ENCODE results near the gene GDPD3.

Gene GDPD3

DNA sequence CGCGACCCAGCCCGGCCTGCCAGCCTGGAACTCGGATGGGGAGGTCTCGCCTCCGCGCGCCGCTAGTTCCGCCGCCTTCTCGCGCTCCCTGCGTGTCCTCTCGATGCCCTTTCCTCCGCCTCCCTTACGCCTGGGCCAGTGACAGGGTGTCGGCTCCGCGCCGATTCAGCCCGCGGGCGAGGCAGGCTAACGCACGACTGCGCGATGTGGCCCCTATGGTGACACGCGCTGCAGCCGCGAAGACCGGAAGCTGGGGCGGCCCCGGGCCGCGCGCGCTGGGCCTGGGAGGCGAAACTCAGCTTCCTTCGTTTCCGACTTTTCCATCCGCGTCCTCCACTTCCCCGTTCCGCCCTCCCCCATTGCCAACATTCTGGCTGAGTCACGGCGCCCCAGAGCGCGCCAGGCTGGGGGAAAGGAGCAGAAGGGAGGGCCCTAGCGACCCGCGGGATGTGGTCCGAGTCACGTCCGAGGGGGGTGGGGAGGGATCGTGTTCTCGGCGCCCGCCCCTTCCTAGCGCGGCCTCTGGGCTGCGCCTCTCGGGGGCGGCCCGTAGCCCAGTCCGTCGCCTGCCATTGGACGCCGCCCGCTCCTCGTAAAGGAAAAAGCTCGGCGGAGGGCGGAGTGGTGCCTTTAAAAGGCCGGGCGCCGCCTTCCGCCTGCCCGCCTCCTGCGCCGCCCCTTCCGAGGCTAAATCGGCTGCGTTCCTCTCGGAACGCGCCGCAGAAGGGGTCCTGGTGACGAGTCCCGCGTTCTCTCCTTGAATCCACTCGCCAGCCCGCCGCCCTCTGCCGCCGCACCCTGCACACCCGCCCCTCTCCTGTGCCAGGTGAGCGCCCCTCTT, 48.0 kb downstream of the GDPD3 start, which contains the start of gene ALDOA:
Gene ALDOA (plus strand): TSS at position 659 of the 841 bp plus-strand sequence. CDS start 1,138 bp downstream, outside the sequence.
- intact Hi-C loops (cut with DNase I) = loop anchor here (2.0 kb wide), 1 partner anchor 57 kb away; the partner anchor contains the start of gene MAPK3
- peak; percentile 96 to 100 (median 98) for DNase-seq

- peak in 1 of 10 donors; percentile 60 for DNase-seq
- intact Hi-C loops (cut with DNase I) = loop anchor here (2.0 kb wide), 1 partner anchor 58 kb away; the partner anchor contains the start of gene MAPK3
Observed at GRCh38 chr16:30064729-30065101, 48.6 kb downstream of the GDPD3 start.

DNA sequence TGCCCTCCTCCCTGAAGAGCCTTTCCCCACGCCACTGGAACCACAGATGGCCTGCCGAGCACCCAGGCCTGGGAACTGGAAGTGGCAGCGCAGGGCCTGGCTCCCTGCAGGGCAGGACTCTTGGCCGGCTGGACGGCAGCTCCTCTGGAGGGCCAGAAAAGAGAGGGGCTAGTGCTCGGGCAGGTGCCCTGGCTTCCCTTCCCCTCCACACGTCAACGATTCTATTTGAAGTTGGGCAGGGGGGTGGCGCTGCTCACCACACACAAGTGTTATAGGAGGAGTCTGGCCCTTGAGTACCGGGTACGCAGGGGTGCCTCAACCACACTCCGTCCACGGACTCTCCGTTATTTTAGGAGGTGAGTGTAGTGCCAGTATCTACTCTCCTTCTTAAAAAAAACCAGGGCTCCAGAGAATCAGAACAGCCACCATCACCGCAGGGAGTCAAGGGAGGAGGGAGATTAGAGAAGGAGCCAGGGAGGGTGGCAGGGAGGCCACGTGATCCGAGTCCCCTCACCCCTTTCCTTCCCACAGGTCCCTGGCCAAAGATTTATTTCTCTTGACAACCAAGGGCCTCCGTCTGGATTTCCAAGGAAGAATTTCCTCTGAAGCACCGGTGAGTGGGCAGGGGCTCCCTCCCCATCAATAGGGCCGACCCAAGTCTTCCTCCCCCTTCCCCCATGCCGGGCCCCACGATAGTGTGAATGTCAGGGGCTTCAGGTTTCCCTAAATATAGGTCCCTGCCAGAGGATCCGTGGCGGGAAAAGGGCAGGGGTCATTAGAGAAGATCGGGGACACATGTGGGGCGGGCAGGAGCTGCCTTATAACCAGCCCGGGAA, 49.2 kb downstream of the GDPD3 start:
- peak; percentile 63 to 96 (median 78) for DNase-seq
- intact Hi-C loops (cut with DNase I) = loop anchor here (2.0 kb wide), 1 partner anchor 59 kb away; the partner anchor contains the start of gene MAPK3

DNA sequence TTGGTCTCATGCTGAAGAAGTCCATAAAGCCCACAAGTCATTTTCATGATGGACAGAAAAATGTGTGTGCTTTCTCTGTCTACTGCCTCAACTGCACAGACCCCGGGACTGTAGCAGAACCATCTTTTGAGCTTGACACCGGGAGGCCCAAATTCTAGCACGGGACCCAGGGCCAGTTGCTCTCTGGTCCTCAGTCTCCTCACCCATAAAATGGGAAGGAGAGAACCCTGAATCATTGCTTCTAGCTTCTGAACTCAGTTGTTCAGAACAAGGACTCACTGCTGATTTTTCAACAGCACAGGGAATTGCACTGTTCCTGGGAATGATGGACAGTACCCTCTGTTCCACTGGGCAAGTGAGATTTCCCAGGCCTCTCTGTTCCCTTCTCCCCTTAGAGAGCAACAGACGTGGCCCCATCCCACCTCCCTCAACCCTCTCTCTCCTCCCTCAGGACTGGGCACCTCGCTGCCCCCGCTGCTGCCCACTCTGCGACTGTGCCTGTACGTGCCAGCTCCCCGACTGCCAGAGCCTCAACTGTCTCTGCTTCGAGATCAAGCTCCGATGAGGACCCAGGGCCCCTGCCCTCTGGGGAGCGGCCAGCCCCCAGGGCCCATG, 50.0 kb downstream of the GDPD3 start:
- DNase-seq = no peak
- intact Hi-C loops (cut with DNase I) = no loop called here

DNA sequence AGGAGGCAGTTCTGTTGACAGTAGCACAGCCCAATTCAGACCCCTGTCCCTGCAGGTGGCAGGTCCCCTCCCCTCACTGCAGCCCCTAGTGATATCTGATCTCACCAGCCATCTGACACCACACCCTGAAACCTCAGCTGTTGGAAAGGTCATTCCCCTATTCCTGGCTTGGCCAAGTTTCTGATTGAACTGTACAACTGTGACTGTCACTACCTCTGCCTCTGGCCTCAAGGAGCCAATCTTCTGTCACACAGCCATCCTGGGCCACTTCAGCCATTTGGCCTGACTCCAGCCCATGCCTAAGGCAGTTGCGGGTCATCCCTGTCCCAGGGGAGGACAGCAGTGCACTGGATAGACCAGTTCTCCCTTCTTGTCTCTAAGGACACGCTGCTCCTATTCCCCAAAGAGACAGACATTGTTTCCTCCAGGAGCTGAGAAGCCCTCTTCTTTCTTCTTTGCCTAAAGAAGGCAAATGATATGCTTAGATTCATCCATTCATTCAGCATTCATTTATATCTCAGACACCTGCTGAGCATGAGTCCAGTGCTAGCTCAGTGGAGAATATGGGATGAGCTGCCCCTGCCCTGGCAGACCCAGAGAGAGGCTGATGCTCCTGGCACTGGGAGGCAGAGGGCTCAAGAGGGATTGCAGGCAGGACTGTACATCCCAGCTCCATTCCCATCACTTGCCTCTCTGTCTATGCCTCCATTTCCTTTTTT, 52.3 kb downstream of the GDPD3 start:
- intact Hi-C loops (cut with DNase I) = no loop called here
- peak in 1 of 10 donors; percentile 54 for DNase-seq

DNA sequence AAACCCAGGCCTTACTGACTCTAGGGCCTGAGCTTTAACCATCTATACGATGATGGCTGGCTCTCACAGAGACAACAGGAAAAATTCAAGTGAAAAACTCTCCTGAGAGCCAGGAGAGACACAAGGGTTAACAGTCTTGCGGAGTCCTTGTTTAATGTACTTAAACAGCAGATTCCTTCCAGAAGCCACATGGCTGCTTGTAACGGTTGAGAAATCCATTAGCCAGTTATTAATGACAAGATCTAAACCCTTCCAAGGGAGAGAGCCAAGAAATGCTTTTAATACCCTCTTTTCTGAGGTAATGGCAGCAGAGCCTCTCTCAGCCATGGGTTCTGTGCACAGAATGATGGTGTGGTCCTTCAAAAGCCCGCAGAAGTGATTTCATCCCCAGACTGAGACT, 53.0 kb downstream of the GDPD3 start:
- DNase-seq = no peak
- intact Hi-C loops (cut with DNase I) = no loop called here

- intact Hi-C loops (cut with DNase I) = no loop called here
- DNase-seq = peak in 1 of 10 donors; percentile 90
Observed at GRCh38 chr16:30054959-30055553, 58.3 kb downstream of the GDPD3 start.

All from posterior cingulate gyrus (tissue), 11 donors.